ENCODE measurements around the gene ACSM2A.
"Not testable (repeated sequence)": the region's sequence is repeated elsewhere in the genome, so short reads cannot be mapped to it uniquely, and the experiment has no call there.

Gene ACSM2A

DNA sequence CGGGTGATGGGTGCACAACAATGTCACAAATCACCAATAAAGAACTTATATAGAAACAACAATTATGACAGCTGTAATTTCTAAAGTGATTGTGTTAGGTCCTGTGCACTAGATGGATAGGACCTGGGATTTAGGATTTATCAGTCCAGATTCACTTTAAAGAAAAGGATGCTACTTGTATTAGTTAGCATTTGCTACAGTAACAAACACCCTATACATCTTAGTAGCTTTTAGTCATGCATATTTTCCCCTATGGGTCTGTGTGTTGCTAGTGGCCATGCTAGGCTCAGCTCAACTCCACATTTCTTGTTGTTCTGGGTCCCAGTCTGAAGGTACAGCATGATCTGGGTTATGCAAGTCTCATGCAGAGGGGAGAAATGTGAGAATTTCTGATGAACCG lies 7.9 kb downstream of the ACSM2A start:
- not testable (repeated sequence) for DNase-seq (ENCODE audit: low read depth in 2 of 2)

DNA sequence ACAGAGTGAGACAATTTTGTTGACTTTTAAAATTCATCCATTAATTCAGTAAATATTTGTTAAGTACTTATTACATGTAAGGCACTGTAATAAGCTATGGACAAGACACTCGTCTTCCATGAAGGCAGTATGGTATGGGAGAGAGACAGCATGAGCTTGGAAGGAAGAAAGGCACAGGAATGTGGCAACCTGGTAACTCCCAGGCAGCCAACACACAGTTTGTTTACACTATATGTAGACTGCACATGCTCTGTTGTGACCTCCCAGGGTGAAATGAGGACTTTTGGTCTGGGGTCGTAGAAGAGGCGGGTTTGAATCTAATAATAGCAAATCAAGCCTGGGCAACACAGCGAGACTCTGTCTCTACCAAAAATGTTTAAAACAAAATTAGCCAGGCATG lies 9.0 kb downstream of the ACSM2A start:
- not testable (repeated sequence) for DNase-seq (ENCODE audit: low read depth in 2 of 2)

DNA sequence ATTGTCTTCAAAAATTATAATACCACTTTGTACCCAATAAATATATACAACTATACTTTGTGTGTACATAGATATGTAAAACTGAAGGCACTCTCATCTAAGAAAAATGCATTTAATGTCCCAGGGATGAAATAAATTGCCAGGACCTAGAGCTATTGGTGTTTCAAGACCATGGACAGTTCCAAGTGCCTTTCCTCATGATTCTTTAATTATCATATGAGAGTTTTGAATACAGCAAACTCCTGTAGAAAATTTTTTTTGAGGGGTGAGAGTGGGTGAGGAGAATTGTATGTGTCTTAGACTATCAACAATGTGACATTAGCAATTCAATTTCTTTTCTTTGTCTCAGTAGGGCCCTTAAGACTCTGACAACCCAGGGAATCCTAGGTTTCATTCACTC lies 17.6 kb downstream of the ACSM2A start:
- not testable (repeated sequence) for DNase-seq (ENCODE audit: low read depth in 2 of 2)

DNA sequence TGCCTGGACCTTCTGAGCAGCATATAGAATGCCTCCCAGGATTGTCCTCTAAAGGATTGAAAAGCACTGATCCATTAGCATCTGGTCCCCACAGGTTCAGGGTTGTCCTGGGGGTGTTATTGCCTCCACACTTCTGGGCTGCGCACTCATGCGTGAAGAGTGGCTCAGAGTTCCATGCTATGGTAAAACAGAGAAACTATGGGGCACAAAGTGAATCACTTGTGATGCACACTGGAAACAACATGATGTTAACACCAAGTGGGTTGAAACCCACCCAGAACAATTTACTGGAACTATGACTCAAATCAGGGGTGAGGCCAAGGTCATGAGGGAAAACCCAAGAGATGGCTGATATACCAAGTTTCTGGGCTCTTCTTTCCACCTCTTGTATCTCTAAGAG lies 18.6 kb downstream of the ACSM2A start:
- not testable (repeated sequence) for DNase-seq (ENCODE audit: low read depth in 2 of 2)

DNA sequence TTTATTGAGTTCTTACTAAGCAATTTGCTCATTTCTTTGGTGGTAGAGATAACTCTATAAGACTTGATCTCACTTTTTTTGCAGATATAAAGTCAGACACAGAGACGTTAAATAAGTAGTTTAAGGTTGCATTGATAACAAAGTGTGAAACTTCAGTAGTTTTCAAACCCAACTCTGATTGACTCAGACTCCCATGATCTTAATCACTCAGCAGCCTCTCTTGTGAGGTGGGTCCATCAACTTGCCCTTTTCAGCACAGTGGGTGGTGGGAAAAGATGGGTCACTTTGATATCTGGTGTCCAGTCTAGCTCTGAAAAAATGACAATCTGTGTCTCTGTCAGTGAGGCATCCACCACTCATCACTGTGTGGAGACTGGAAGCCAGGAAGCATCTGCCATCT lies 19.4 kb downstream of the ACSM2A start:
- DNase-seq (ENCODE audit: low read depth in 2 of 2): not testable (repeated sequence)

DNA sequence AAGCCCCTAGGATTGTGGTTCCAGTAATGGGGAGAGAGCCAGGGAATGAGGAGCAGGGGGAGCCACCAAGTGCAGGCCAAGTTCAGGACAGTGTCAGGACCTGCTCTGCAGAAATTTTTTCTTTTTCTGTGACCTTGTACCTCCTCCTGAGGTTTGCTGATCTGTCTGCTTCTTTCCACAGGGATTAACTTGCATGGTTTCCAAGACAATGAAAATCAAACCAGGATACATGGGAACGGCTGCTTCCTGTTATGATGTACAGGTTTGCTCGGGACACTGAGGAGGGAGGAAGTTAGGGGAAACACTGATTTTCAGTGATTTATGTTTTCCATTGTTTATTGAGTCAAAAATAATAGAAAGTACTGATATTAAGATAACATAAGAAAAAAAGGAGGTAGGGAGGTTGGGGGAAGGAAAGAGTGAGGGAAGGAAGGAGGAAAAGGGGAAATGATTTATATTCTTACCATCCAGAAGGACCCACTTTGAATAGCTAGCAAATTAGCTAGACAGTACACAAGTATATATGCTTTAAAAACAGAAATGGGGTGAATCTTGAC lies 25.9 kb downstream of the ACSM2A start:
- not testable (repeated sequence) for DNase-seq (ENCODE audit: low read depth in 2 of 2)

DNA sequence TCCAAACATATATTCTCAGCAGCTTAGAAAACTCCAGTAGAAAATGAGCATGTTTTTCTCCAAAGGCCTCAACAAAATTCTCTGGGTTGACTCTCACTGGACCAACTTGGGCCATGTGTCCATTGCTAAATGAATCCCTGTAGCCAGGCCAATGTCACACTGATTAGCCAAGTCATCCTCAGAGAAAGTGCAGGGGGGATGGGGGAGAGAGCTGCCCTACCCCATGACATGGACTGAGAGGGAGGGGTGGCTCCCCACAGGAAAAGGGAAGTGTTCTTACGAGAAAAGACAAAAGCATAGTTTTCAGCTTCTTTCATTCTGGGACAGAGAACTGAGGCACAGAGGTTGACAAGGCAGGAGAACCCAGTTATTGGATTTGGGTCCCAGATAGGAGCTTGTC lies 32.7 kb downstream of the ACSM2A start:
- DNase-seq (ENCODE audit: low read depth in 2 of 2): not testable (repeated sequence)

DNA sequence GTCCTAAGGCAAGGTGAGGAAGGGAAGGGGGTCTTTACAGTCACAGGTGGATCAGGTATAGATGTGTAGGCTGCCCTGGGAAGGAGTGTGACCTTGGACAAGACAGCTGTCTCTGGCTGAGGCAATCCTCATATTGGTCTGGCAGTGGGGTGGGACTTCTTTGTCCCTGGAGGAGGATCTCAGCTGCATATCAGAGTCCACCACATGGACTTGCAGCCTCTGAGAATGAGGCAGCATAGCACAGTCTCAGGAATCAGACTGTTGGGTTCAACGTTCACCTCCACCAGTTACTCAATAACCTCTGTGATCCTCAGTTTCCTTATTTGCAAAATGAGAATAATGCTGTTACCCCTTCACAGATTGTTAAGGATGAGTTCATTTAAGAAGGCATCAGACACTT lies 33.4 kb downstream of the ACSM2A start:
- DNase-seq (ENCODE audit: low read depth in 2 of 2): no peak

DNA sequence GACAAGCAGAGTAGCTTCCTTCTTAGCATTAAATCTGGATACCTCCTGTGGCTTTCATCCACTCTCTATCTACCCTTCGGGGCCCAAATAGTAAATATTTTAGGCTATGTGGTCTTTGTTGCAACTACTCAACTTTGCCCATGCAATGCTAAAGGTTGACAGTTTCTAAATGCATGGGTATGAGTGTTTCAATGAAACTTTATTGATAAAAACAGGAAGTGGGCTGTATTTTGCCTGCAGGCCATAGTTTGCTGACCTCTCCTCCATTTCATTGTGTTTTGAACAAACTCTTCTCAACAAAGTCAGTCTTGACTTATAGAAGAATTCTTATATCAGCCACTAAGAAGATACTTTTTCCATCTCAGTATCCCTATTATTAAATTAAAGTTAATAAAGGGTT lies 34.1 kb downstream of the ACSM2A start:
- DNase-seq (ENCODE audit: low read depth in 2 of 2): no peak

DNA sequence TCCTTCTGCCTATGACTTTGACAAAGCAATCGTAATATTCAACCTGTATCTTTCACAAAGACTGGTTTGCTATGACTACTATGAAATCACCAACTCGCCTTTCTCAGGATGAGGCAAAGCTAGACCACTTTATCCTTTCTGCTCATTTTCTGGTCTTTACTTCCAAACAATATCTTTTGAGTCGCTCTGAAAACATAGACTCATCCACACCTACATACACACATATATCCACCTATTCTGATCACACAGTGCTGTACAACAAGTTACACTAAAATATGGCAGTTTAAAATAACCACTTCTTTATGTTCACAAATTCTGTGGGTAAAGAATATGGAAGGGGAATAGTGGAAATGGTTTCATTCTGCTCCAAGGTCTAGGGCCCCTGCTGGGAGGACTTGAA lies 39.7 kb downstream of the ACSM2A start:
- DNase-seq (ENCODE audit: low read depth in 2 of 2): not testable (repeated sequence)

DNA sequence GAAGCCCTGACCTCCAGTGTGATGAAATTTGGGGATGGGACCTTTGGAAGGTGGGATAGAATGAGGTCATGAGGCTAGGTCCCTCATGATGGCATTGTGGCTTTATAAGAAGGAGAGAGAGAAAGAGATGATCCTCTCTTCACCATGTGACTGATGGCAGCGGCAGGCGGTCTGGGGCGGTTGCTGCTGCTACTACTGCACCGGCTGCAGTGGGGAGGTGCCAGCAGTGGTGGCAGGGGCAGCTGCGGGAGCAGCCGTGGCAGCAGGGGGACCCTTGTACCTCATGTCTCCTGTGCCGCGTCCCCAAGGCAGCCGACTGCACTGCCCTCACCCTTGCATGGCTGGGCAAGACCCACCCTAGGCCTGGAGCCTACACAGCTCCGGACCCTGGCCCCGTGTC lies 40.1 kb downstream of the ACSM2A start:
- DNase-seq (ENCODE audit: low read depth in 2 of 2): not testable (repeated sequence)

DNA sequence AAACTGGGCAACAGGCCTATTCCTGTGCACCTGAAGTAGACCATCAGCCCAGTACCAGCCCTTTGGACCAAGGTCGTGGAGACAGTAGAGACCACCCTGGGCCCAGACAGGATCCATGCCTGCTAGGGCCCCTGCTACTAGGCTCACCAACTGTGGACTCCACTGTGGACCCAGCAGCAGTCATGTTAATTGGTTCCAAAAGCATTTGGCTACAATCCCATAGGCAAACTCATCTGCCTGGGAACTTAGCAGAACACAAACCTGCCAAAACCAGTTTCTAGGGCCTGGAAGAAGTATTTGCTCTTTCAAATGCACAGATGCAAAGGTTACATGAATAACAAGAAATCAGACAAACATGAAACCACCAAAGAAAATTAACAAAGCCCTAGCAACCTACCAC lies 53.1 kb downstream of the ACSM2A start:
- no peak for DNase-seq (ENCODE audit: low read depth in 2 of 2)

DNA sequence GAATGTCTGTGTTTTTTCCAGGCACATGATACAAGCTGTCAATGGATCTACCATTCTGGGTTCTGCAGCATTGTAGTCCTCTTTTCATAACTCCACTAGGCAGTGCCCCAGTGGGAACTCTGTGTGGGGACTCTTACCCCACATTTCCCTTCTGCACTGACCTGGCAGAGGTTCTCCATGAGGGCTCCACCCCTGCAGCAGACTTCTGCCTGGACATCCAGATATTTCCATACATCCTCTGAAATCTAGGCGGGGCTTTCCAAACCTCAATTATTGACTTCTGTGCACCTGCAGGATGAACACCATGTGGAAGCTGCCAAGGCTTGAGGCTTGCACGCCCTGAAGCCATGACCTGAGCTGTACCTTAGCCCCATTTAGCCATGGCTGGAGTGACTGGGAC lies 56.0 kb downstream of the ACSM2A start:
- DNase-seq (ENCODE audit: low read depth in 2 of 2): no peak

DNA sequence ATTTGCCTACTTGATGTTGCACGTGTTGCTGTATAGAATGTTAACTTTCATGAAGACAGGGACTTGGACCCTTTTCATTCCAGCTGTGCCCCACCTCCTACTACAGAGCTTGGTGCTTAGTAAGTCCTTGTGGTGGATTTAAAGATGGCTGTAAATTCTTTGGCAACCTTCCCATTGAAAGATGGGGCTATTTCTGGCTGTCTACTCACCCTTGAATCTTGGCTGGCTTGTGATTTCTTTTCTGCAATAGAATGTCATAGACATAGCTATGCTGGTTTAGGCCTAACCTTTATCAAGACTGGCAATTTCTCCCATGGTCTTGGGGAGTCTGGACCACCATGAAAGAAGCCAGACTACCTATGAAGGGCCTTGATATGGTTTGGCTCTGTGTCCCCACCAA lies 59.0 kb downstream of the ACSM2A start:
- no peak for DNase-seq (ENCODE audit: low read depth in 2 of 2)

DNA sequence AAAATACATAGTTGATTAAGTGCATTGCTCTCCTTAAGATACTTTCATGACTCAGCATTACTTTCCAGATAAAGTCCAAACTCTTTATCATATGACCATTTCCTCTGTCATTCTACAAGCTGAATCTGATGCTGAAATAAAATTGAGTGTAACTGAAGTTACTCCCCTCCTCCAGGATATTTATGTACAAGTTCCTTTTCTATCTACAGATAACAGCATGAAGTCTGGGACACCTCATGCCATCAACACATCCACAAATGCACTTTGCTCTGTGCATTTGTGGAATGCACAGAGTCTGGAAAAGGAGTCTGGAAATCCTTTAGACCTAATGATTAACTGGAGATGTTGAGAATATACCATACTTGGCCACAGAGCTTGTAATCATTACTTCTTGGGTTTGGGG lies 64.4 kb downstream of the ACSM2A start:
- DNase-seq (ENCODE audit: low read depth in 2 of 2): no peak

DNA sequence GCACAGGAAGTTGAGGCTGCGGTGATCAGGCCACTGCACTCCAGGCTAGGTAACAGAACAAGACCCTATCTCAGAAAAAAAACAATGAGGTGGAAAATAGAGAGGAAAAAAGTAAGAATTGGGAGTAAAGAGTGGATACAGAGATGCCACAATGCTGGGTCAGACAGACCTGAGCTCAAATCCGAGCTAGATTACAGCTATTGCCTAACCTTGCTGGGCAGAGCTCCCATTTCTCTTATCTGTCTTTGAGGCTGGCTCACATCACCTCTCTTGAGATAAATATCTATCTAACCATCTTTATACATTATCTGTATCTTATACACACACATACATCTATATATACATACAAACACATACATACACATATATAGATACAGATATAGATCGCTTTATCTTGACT lies 65.8 kb downstream of the ACSM2A start:
- DNase-seq (ENCODE audit: low read depth in 2 of 2): no peak

DNA sequence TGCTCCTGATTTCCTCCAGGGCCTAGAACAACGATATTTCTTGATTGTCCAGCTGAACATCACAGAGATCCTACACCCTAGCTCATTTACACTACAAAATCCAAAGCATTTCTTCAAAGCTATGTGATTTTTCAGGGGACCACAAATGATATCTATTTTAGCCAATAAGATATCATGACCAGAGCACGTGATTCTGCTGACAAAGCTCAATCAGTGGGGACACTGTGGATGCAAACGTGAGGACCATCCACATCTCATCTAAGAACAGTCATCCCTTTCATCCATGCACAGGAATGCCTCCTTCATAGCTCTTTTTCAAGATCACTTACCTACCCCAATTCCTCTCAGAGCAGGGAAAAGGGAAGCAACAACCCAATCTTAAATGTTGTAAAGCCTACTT lies 67.9 kb downstream of the ACSM2A start:
- no peak for DNase-seq (ENCODE audit: low read depth in 2 of 2)

DNA sequence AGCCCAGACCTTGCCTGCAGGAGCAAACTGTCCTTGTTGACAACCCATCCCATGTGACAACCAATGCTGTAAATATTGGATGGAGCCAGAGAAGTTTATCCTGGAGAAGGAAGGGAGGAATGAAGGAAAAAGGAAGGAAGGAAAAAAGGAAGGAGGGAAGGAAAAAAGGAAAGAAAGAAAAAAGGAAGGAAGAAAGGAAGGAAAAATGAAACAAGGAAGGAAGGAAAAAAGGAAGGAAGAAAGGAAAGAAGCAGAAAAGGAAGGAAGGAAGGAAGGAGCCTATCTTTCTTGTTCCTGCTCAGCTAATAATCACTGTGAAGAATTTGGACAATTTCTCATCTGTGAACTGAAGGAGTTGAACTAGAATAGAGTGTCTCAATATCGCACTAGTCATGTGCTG lies 68.8 kb downstream of the ACSM2A start:
- DNase-seq (ENCODE audit: low read depth in 2 of 2): no peak

DNA sequence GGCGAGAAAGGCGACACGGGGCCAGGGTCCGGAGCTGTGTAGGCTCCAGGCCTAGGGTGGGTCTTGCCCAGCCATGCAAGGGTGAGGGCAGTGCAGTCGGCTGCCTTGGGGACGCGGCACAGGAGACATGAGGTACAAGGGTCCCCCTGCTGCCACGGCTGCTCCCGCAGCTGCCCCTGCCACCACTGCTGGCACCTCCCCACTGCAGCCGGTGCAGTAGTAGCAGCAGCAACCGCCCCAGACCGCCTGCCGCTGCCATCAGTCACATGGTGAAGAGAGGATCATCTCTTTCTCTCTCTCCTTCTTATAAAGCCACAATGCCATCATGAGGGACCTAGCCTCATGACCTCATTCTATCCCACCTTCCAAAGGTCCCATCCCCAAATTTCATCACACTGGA lies 80.5 kb downstream of the ACSM2A start:
- DNase-seq (ENCODE audit: low read depth in 2 of 2): not testable (repeated sequence)

DNA sequence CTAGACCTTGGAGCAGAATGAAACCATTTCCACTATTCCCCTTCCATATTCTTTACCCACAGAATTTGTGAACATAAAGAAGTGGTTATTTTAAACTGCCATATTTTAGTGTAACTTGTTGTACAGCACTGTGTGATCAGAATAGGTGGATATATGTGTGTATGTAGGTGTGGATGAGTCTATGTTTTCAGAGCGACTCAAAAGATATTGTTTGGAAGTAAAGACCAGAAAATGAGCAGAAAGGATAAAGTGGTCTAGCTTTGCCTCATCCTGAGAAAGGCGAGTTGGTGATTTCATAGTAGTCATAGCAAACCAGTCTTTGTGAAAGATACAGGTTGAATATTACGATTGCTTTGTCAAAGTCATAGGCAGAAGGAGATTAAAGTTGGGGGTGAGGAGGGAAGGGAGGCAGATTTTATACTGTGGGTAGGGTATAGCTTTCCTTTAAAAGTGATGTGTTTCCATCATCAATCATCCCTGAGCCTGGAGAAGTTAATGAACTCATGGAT lies 81.0 kb downstream of the ACSM2A start:
- DNase-seq (ENCODE audit: low read depth in 2 of 2): not testable (repeated sequence)

DNA sequence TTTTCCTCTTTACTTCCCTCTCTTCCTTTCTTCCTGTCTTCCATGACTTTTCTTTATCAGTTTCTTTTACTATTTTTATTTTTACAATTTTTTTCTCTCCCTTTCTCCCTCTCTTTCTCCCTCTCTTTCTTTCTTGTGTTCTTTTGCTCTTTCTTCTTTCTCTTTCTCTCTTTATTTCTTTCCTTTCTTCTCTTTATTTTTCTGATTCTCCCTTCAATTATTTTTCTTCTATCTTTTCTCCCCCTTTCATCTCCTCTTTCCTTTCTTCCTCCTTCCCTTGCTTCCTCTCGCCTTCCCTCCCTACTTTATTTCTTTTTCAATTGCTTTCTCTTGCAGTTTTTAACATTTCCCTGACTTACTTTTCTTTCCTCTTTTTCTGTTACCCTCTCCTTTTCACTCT lies 85.3 kb downstream of the ACSM2A start:
- not testable (repeated sequence) for DNase-seq (ENCODE audit: low read depth in 2 of 2)
